Endothelial cell (in vitro differentiated cells): ENCODE measurements around the gene EIF2S2. TPM values are rescaled to one million over a fixed set of nuclear protein-coding genes. Genes with fewer than 3 reads are reported as not detected.

Source experiments
- DNase-seq: peaks from one replicate; pipeline ENCODE4 v3.0.0; 2021; ENCODE audit warnings: low spot score
- H3K27ac Mint-ChIP-seq: one replicate; pipeline ENCODE4 v1.8.0; 2021; ENCODE audit warnings: mixed read lengths, inconsistent platforms; ENCODE audit not compliant: unreplicated experiment
- H3K27me3 Mint-ChIP-seq: one replicate; pipeline ENCODE4 v1.8.0; 2021; ENCODE audit warnings: mild to moderate bottlenecking, moderate library complexity, mixed read lengths, inconsistent platforms; ENCODE audit not compliant: unreplicated experiment
- H3K36me3 Mint-ChIP-seq: one replicate; pipeline ENCODE4 v1.8.0; 2021; ENCODE audit warnings: mild to moderate bottlenecking, low read depth, mixed read lengths, inconsistent platforms; ENCODE audit not compliant: unreplicated experiment
- H3K4me1 Mint-ChIP-seq: one replicate; pipeline ENCODE4 v1.8.0; 2021; ENCODE audit warnings: mild to moderate bottlenecking, mixed read lengths, inconsistent platforms; ENCODE audit not compliant: unreplicated experiment
- H3K4me3 Mint-ChIP-seq: one replicate; pipeline ENCODE4 v1.8.0; 2021; ENCODE audit warnings: mild to moderate bottlenecking, mixed read lengths, inconsistent platforms; ENCODE audit not compliant: unreplicated experiment
- H3K9me3 Mint-ChIP-seq: one replicate; pipeline ENCODE4 v1.8.0; 2021; ENCODE audit warnings: mixed read lengths, inconsistent platforms; ENCODE audit not compliant: unreplicated experiment
- CTCF ChIP-seq: fragments of 200-600 bp; sonication (generic); IDR thresholded peaks from one replicate; pipeline ENCODE4 v1.5.0; 2021; ENCODE audit warnings: antibody characterized with exemption; ENCODE audit not compliant: unreplicated experiment
- total RNA-seq: library from RNA; stranded (reverse); fragmentation: NEBNext Ultra II Directional; extraction: Animal tissue kit (Norgen Biotek cat#: 25700); gene quantifications from one replicate; pipeline ENCODE4 v1.2.1, GENCODE V29; 2021; ENCODE audit not compliant: unreplicated experiment

The EIF2S2 gene
- total RNA-seq, 1 donor from 2014 or later = 107 TPM

GRCh38 chr20:34066476-34067090, 45.5 kb downstream of the EIF2S2 start:
- Mint-ChIP-seq H3K4me3 (no peak overlapping the region), H3K27ac (no peak overlapping the region), H3K27me3 (peaks cover 2% of the 10 kb centered on the region), H3K36me3 (peaks cover 1% of the 10 kb centered on the region), H3K9me3 (no peaks in the 10 kb centered on the region), H3K4me1 (no peaks in the 10 kb centered on the region)
- DNase-seq = no peak
- no peak for TF ChIP-seq CTCF

- Mint-ChIP-seq H3K9me3 (no peaks in the 10 kb centered on the region), H3K36me3 (no peaks in the 10 kb centered on the region), H3K27me3 (peaks cover 2% of the 10 kb centered on the region), H3K4me1 (peaks cover 7% of the 10 kb centered on the region), H3K4me3 (no peak overlapping the region), H3K27ac (no peak overlapping the region)
- no peak for TF ChIP-seq CTCF
- no peak for DNase-seq
These were observed 46.8 kb downstream of the EIF2S2 start for GRCh38 chr20:34065260-34065659.

DNA sequence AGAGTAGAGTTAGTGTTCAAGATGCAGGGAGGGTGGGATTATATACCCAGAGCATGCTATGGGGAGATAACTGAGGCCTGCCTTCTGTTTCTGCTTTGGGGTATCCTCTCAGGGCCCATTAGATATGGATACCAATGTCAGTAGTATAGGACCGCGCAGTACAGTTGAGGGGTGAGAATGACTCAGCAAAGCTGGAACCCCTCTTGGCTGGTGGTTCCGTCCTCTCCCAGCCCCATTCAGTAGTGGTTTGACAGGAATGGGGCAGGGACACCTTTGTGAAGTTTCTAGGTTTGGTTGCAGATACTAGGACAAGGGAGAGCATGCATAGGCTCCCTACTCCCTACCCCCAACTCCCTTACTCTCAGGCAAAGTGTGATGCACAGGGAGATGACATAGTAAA, 47.8 kb downstream of the EIF2S2 start:
- peaks cover 7% of the 10 kb centered on the region for H3K4me1 Mint-ChIP-seq
- peaks cover 2% of the 10 kb centered on the region for H3K27me3 Mint-ChIP-seq
- no peaks in the 10 kb centered on the region for H3K36me3 Mint-ChIP-seq
- DNase-seq = no peak
- no peak overlapping the region for H3K4me3 Mint-ChIP-seq
- no peak for TF ChIP-seq CTCF
- no peak overlapping the region for H3K27ac Mint-ChIP-seq
- H3K9me3 Mint-ChIP-seq = no peaks in the 10 kb centered on the region

DNA sequence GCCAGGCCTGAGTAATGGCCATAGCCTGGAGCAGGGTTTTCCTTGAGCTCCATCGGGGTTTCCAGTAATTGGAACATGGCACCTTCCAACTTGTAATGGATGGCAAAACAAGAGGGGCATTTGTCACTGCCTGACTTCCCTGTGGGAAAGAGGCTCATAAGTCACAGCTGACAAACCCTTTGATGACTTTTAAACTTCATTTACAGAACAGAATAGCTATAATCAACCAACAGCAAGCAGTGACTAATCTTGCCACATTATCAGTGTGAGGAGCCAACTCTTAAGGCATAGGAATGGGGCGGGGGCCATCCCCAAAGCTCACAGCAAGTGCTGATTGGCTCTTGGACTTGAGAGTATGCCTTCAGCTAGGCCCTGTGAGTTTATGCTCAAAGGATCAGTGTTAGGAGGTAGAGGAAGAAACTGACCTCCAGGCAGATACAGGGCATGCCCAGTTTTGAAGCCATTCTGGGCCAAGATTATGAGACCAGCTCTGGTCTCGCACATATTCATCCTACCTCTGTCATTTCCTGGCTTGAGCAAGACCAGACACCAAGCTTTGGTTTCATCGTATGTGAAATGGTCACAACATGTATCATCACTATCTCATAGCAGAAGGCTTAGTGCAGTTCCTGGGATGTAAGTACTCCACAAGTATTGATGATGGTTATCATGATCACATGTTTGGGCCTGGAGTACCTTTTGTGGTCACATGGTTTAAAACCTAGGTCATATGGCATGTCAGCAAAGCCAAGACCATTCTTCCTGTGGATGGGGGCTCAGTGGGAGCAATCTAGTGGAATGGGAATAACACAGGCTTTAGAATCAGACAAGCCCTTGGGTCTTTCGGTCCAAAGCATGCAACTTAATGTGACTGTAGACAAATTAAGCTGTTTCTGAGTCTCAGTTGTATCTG, 49.2 kb downstream of the EIF2S2 start:
- H3K36me3 Mint-ChIP-seq = peaks cover 5% of the 10 kb centered on the region

More for the DNA sequence above, 49.2 kb downstream of the EIF2S2 start:
- DNase-seq = no peak
- no peak overlapping the region for H3K27ac Mint-ChIP-seq
- no peaks in the 10 kb centered on the region for H3K9me3 Mint-ChIP-seq
- no peak overlapping the region for H3K4me3 Mint-ChIP-seq
- H3K27me3 Mint-ChIP-seq = peaks cover 2% of the 10 kb centered on the region
- H3K4me1 Mint-ChIP-seq = peaks cover 17% of the 10 kb centered on the region
- no peak for TF ChIP-seq CTCF
